Epithelial cell of esophagus (primary cell): Measurements from ENCODE around the gene BARHL1.

Source experiments
- DNase-seq: peaks from one replicate; pipeline ENCODE4 v3.0.0; 2010; ENCODE audit warnings: low read depth
- H3K4me3 ChIP-seq: 2 replicates; pipeline ENCODE4 v1.5.1; 2011; ENCODE audit warnings: mild to moderate bottlenecking, low read length, control low read depth
- CTCF ChIP-seq: IDR thresholded peaks from 2 replicates; pipeline ENCODE4 v1.5.1; 2011; ENCODE audit warnings: low read depth, mild to moderate bottlenecking, low read length, control low read depth, inconsistent platforms; ENCODE audit not compliant: insufficient read depth; ENCODE audit errors: missing control alignments

BARHL1 gene

GRCh38 chr9:132547436-132547835 is 35.0 kb upstream of the BARHL1 start:
- H3K4me3 ChIP-seq: no peak overlapping the region
- no peak for DNase-seq
- no peak for TF ChIP-seq CTCF

DNA sequence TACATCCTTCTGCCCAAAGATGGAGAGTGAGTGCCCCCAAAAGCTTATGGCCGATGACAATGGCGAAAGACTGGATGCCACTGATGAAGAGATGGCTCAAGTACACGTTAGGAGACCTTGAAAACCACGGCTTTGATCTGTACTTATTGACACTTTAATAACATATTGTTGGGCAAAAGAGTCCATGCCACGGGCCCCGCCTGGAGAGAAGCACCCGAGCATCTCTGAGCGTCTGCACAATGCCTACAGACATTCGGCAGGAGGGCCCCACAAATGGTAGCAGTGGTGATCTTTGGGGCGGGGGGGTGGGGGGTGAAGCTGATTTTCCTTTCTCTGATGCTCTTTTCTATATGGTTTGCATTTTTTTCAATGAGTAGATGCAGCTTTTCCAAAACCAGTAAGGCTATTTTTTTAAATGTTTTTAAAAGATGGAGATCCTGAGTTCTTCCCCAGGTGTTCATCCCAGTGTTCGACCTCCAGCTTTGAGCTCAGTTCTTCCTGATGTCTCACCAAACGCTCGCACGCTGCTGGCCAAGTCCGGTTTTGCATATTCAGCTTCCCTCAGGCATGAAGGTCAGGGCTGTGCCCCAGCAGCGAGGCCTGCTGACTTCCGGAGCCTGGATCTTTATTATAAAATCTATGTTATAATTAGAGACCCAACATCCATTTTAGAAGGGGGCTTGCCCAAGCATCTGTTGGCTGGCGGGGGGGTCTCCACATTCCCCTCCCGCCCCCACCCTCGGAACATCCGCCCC is 34.3 kb upstream of the BARHL1 start:
- no peak for DNase-seq
- TF ChIP-seq CTCF: no peak
- H3K4me3 ChIP-seq: no peak overlapping the region

- no peak overlapping the region for H3K4me3 ChIP-seq
- no peak for TF ChIP-seq CTCF
- peak; percentile 18 for DNase-seq
Measured at GRCh38 chr9:132548751-132549640, 33.4 kb upstream of the BARHL1 start.

DNA sequence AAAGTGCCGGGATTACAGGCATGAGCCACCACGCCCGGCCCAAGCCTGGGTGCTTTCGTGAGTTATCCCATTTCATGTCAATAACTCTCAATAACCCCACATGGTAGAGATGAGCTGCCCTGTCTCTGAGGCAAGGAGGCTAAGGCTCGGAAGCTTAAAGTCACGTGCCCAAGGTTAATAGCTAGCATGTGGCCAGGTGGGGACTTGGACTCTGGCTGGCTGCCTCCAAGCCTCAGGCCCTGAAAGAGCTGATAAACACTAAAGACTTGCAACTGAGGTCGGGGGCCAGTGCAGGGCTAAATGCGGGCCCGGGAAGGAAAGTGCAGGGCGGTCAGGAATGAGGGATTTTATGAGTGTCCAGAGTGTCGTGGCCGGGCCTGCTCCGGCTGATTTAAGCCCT is 30.9 kb upstream of the BARHL1 start:
- no peak for TF ChIP-seq CTCF
- DNase-seq: no peak
- no peak overlapping the region for H3K4me3 ChIP-seq

GRCh38 chr9:132552041-132552440 is 30.4 kb upstream of the BARHL1 start:
- no peak overlapping the region for H3K4me3 ChIP-seq
- no peak for TF ChIP-seq CTCF
- DNase-seq: no peak

GRCh38 chr9:132554755-132555154 is 27.7 kb upstream of the BARHL1 start:
- H3K4me3 ChIP-seq: no peak overlapping the region
- DNase-seq: no peak
- no peak for TF ChIP-seq CTCF

- H3K4me3 ChIP-seq: no peak overlapping the region
- no peak for DNase-seq
- TF ChIP-seq CTCF: no peak
Measured at GRCh38 chr9:132555528-132555927, 26.9 kb upstream of the BARHL1 start.
